ENCODE results near the gene LTBP1. TPM values are rescaled to one million over a fixed set of nuclear protein-coding genes. Genes with fewer than 3 reads are reported as not detected.

LTBP1 gene
- total RNA-seq, 1 donor from 2014 or later, result 29.7 TPM

GRCh38 chr2:32930436-32930835 is 16.3 kb upstream of the LTBP1 start:
- Histone ChIP-seq H3K36me3 (ENCODE audit: insufficient read depth, low read length) (no peaks in the 10 kb centered on the region), H3K9ac (ENCODE audit: low read length) (no peak overlapping the region), H3K27me3 (ENCODE audit: insufficient read depth, low read length) (peaks cover 3% of the 10 kb centered on the region), H4K20me1 (ENCODE audit: insufficient read depth, low read length) (no peaks in the 10 kb centered on the region), H3K27ac (ENCODE audit: low read depth, low read length) (no peak overlapping the region), H3K4me2 (ENCODE audit: low read length) (no peak overlapping the region), H3K4me3 (ENCODE audit: insufficient read depth, low read depth, low read length) (no peak overlapping the region), H3K79me2 (ENCODE audit: insufficient read depth, low read length) (no peaks in the 10 kb centered on the region), H2AFZ (ENCODE audit: low read depth, low read length) (no peak overlapping the region), H3K4me1 (ENCODE audit: insufficient read depth, low read length) (no peaks in the 10 kb centered on the region), H3K9me3 (ENCODE audit: insufficient read depth, low read depth, low read length) (no peaks in the 10 kb centered on the region)
- H3K27ac Mint-ChIP-seq (ENCODE audit: unreplicated experiment), result no peak overlapping the region
- DNase-seq (ENCODE audit: low read depth) (no peak), FAIRE-seq (no peak)
- H3K9me3 Mint-ChIP-seq (ENCODE audit: unreplicated experiment), result no peaks in the 10 kb centered on the region
- TF ChIP-seq EZH2 (IDR thresholded peaks at IDR 0.05; ENCODE audit: insufficient read depth, low read length), result no peak
- no peak for TF ChIP-seq CTCF (IDR thresholded peaks at IDR 0.05; ENCODE audit: insufficient read depth, low read depth, low read length)
- peaks cover 11% of the 10 kb centered on the region for H3K4me1 Mint-ChIP-seq (ENCODE audit: low read depth, unreplicated experiment)
- H3K4me3 Mint-ChIP-seq (ENCODE audit: unreplicated experiment), result no peak overlapping the region
- H3K27me3 Mint-ChIP-seq (ENCODE audit: low read depth, unreplicated experiment), result peaks cover 3% of the 10 kb centered on the region
- peaks cover 2% of the 10 kb centered on the region for H3K36me3 Mint-ChIP-seq (ENCODE audit: low read depth, unreplicated experiment)

GRCh38 chr2:32931519-32931918 is 15.2 kb upstream of the LTBP1 start:
- H3K9ac ChIP-seq (ENCODE audit: low read length), result no peak overlapping the region
- no peaks in the 10 kb centered on the region for H3K9me3 ChIP-seq (ENCODE audit: insufficient read depth, low read depth, low read length)
- H3K36me3 ChIP-seq (ENCODE audit: insufficient read depth, low read length), result no peaks in the 10 kb centered on the region
- Mint-ChIP-seq H3K27me3 (ENCODE audit: low read depth, unreplicated experiment) (peaks cover 3% of the 10 kb centered on the region), H3K4me3 (ENCODE audit: unreplicated experiment) (no peak overlapping the region), H3K4me1 (ENCODE audit: low read depth, unreplicated experiment) (peaks cover 9% of the 10 kb centered on the region), H3K27ac (ENCODE audit: unreplicated experiment) (no peak overlapping the region), H3K36me3 (ENCODE audit: low read depth, unreplicated experiment) (peaks cover 2% of the 10 kb centered on the region), H3K9me3 (ENCODE audit: unreplicated experiment) (no peaks in the 10 kb centered on the region)
- H2AFZ ChIP-seq (ENCODE audit: low read depth, low read length), result no peak overlapping the region
- no peaks in the 10 kb centered on the region for H4K20me1 ChIP-seq (ENCODE audit: insufficient read depth, low read length)
- H3K27me3 ChIP-seq (ENCODE audit: insufficient read depth, low read length), result peaks cover 3% of the 10 kb centered on the region
- H3K79me2 ChIP-seq (ENCODE audit: insufficient read depth, low read length), result no peaks in the 10 kb centered on the region
- H3K27ac ChIP-seq (ENCODE audit: low read depth, low read length), result no peak overlapping the region
- no peak overlapping the region for H3K4me3 ChIP-seq (ENCODE audit: insufficient read depth, low read depth, low read length)
- H3K4me1 ChIP-seq (ENCODE audit: insufficient read depth, low read length), result no peaks in the 10 kb centered on the region
- no peak for TF ChIP-seq CTCF (IDR thresholded peaks at IDR 0.05; ENCODE audit: insufficient read depth, low read depth, low read length)
- no peak for TF ChIP-seq EZH2 (IDR thresholded peaks at IDR 0.05; ENCODE audit: insufficient read depth, low read length)
- H3K4me2 ChIP-seq (ENCODE audit: low read length), result no peak overlapping the region
- FAIRE-seq, result no peak
- DNase-seq (ENCODE audit: low read depth), result no peak

- peak overlapping the region; percentile 19 for H3K4me2 ChIP-seq (ENCODE audit: low read length)
- H3K27me3 ChIP-seq (ENCODE audit: insufficient read depth, low read length), result peaks cover 3% of the 10 kb centered on the region
- peaks cover 2% of the 10 kb centered on the region for H3K36me3 Mint-ChIP-seq (ENCODE audit: low read depth, unreplicated experiment)
- H3K9me3 ChIP-seq (ENCODE audit: insufficient read depth, low read depth, low read length), result no peaks in the 10 kb centered on the region
- H3K4me1 ChIP-seq (ENCODE audit: insufficient read depth, low read length), result no peaks in the 10 kb centered on the region
- TF ChIP-seq EZH2 (IDR thresholded peaks at IDR 0.05; ENCODE audit: insufficient read depth, low read length), result no peak
- TF ChIP-seq CTCF (IDR thresholded peaks at IDR 0.05; ENCODE audit: insufficient read depth, low read depth, low read length), result no peak
- H3K4me3 Mint-ChIP-seq (ENCODE audit: unreplicated experiment), result no peak overlapping the region
- peaks cover 1% of the 10 kb centered on the region for H3K27me3 Mint-ChIP-seq (ENCODE audit: low read depth, unreplicated experiment)
- DNase-seq (ENCODE audit: low read depth) (no peak), FAIRE-seq (no peak)
- H3K36me3 ChIP-seq (ENCODE audit: insufficient read depth, low read length), result no peaks in the 10 kb centered on the region
- H3K27ac ChIP-seq (ENCODE audit: low read depth, low read length), result no peak overlapping the region
- peaks cover 2% of the 10 kb centered on the region for H3K4me1 Mint-ChIP-seq (ENCODE audit: low read depth, unreplicated experiment)
- H3K4me3 ChIP-seq (ENCODE audit: insufficient read depth, low read depth, low read length), result no peak overlapping the region
- H4K20me1 ChIP-seq (ENCODE audit: insufficient read depth, low read length), result no peaks in the 10 kb centered on the region
- no peak overlapping the region for H3K9ac ChIP-seq (ENCODE audit: low read length)
- H2AFZ ChIP-seq (ENCODE audit: low read depth, low read length), result no peak overlapping the region
- no peaks in the 10 kb centered on the region for H3K79me2 ChIP-seq (ENCODE audit: insufficient read depth, low read length)
- H3K27ac Mint-ChIP-seq (ENCODE audit: unreplicated experiment), result no peak overlapping the region
- no peaks in the 10 kb centered on the region for H3K9me3 Mint-ChIP-seq (ENCODE audit: unreplicated experiment)
Measured at GRCh38 chr2:32931945-32932709, 14.6 kb upstream of the LTBP1 start.

Measured in astrocyte (in vitro differentiated cells and primary cell).